ENCODE results near the gene ZDHHC11B. TPM values are rescaled to one million over a fixed set of nuclear protein-coding genes. Genes with fewer than 3 reads are reported as not detected.

Gene ZDHHC11B
- total RNA-seq, 1 donor = not detected

- H3K4me3 ChIP-seq (ENCODE audit: low read depth, low read length) = no peak overlapping the region
- DNase-seq (ENCODE audit: low read depth) = no peak
- no peak for TF ChIP-seq CTCF (IDR thresholded peaks at IDR 0.05; ENCODE audit: insufficient read depth, low read depth, low read length)
Observed at GRCh38 chr5:676699-677076, 107.8 kb downstream of the ZDHHC11B start.

GRCh38 chr5:675871-676698 lies 108.4 kb downstream of the ZDHHC11B start:
- no peak for DNase-seq (ENCODE audit: low read depth)
- no peak overlapping the region for H3K4me3 ChIP-seq (ENCODE audit: low read depth, low read length)
- TF ChIP-seq CTCF (IDR thresholded peaks at IDR 0.05; ENCODE audit: insufficient read depth, low read depth, low read length) = no peak

GRCh38 chr5:675111-675870 lies 109.2 kb downstream of the ZDHHC11B start:
- TF ChIP-seq CTCF (IDR thresholded peaks at IDR 0.05; ENCODE audit: insufficient read depth, low read depth, low read length) = no peak
- DNase-seq (ENCODE audit: low read depth) = no peak
- no peak overlapping the region for H3K4me3 ChIP-seq (ENCODE audit: low read depth, low read length)

GRCh38 chr5:674630-675011 lies 109.9 kb downstream of the ZDHHC11B start:
- no peak for DNase-seq (ENCODE audit: low read depth)
- H3K4me3 ChIP-seq (ENCODE audit: low read depth, low read length) = no peak overlapping the region
- no peak for TF ChIP-seq CTCF (IDR thresholded peaks at IDR 0.05; ENCODE audit: insufficient read depth, low read depth, low read length)

- TF ChIP-seq CTCF (IDR thresholded peaks at IDR 0.05; ENCODE audit: insufficient read depth, low read depth, low read length) = no peak
- no peak overlapping the region for H3K4me3 ChIP-seq (ENCODE audit: low read depth, low read length)
- no peak for DNase-seq (ENCODE audit: low read depth)
Observed at GRCh38 chr5:673831-674629, 110.5 kb downstream of the ZDHHC11B start.

- DNase-seq (ENCODE audit: low read depth) = no peak
- no peak for TF ChIP-seq CTCF (IDR thresholded peaks at IDR 0.05; ENCODE audit: insufficient read depth, low read depth, low read length)
- H3K4me3 ChIP-seq (ENCODE audit: low read depth, low read length) = no peak overlapping the region
Observed at GRCh38 chr5:673161-673830, 111.2 kb downstream of the ZDHHC11B start.

Measured in fibroblast of villous mesenchyme (primary cell).